ENCODE results near the gene KIRREL1. TPM values are rescaled to one million over a fixed set of nuclear protein-coding genes. Genes with fewer than 3 reads are reported as not detected.

The KIRREL1 gene
- total RNA-seq, 2 experiments from 2014 or later = not detected

DNA sequence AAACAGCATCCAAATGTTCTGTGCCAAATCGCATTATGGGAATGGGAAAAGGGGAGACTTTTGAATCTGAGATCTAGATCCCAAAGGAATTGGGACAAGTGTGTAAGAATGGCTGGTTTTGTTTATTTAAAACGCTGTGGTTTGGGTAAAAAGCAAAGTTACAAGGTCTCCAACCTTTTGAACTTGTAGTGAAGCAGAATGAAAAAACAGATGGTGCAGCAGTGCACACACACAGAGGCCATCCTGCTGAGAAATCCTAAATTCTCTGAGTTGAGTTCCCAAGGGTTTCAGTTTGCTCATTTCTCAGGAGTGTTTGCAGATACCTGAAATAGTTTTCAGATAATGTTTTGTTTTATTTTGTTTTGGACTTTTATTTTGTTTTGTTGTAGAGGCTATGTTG, 107.1 kb downstream of the KIRREL1 start:
- POLR2A ChIA-PET = no interaction called here
- DNase-seq (no peak), ATAC-seq (ENCODE audit: poor library complexity) (no peak)
- no peaks in the 10 kb centered on the region for H3K4me1 ChIP-seq (ENCODE audit: insufficient read depth, low read length)
- no peaks in the 10 kb centered on the region for H3K9me3 ChIP-seq (ENCODE audit: control insufficient read depth in 1 of 2, insufficient read depth in 1 of 2, low read length in 2 of 2)
- H3K27me3 Mint-ChIP-seq = peaks cover 6% of the 10 kb centered on the region
- no peaks in the 10 kb centered on the region for H3K36me3 ChIP-seq (ENCODE audit: insufficient read depth, low read length)
- no peak overlapping the region for H3K27ac ChIP-seq (ENCODE audit: low read depth in 1 of 2, low read length in 2 of 2)
- intact Hi-C loops (cut with DNase I, micrococcal nuclease) = no loop called here
- CTCF ChIA-PET = no interaction called here
- no peaks in the 10 kb centered on the region for H3K27me3 ChIP-seq (ENCODE audit: control insufficient read depth in 1 of 2, insufficient read depth in 2 of 2, low read length in 2 of 2)
- no peaks in the 10 kb centered on the region for H3K36me3 Mint-ChIP-seq (ENCODE audit: low read depth)
- H3K4me3 Mint-ChIP-seq = no peak overlapping the region
- TF ChIP-seq, protein P1, sequence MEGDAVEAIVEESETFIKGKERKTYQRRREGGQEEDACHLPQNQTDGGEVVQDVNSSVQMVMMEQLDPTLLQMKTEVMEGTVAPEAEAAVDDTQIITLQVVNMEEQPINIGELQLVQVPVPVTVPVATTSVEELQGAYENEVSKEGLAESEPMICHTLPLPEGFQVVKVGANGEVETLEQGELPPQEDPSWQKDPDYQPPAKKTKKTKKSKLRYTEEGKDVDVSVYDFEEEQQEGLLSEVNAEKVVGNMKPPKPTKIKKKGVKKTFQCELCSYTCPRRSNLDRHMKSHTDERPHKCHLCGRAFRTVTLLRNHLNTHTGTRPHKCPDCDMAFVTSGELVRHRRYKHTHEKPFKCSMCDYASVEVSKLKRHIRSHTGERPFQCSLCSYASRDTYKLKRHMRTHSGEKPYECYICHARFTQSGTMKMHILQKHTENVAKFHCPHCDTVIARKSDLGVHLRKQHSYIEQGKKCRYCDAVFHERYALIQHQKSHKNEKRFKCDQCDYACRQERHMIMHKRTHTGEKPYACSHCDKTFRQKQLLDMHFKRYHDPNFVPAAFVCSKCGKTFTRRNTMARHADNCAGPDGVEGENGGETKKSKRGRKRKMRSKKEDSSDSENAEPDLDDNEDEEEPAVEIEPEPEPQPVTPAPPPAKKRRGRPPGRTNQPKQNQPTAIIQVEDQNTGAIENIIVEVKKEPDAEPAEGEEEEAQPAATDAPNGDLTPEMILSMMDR (IDR thresholded peaks at IDR 0.05) = no peak
- H3K9me3 Mint-ChIP-seq = no peaks in the 10 kb centered on the region
- H3K27ac Mint-ChIP-seq = no peak overlapping the region
- H3K4me1 Mint-ChIP-seq (ENCODE audit: low read depth) = no peaks in the 10 kb centered on the region
- no peak overlapping the region for H3K4me3 ChIP-seq (ENCODE audit: low read length)

DNA sequence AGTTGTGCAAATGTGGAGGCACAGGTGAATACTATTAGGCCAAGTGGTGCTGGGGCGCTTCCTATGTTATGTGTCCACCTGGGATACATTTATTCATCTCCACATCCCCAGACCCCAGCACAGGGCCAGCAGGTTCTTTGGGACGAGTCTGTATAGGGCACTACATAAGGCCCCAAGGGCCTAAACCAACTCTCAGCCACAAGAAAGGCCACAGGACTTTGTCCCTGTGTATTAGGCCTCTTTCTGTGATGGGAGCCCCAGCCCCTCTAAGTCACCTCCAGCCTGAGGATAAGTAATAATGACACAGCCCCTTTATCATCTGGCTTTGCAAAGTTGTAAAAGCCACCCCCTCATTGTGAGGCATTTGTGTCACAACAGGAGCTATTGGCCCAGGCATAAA, 108.0 kb downstream of the KIRREL1 start:
- ATAC-seq (ENCODE audit: poor library complexity) (no peak), DNase-seq (no peak)
- H3K4me3 ChIP-seq (ENCODE audit: low read length) = no peak overlapping the region
- no peaks in the 10 kb centered on the region for H3K4me1 Mint-ChIP-seq (ENCODE audit: low read depth)
- H3K36me3 ChIP-seq (ENCODE audit: insufficient read depth, low read length) = no peaks in the 10 kb centered on the region
- no peaks in the 10 kb centered on the region for H3K9me3 ChIP-seq (ENCODE audit: control insufficient read depth in 1 of 2, insufficient read depth in 1 of 2, low read length in 2 of 2)
- ChIA-PET POLR2A (no interaction called here), CTCF (no interaction called here)
- no peak overlapping the region for H3K27ac Mint-ChIP-seq
- no peak overlapping the region for H3K27ac ChIP-seq (ENCODE audit: low read depth in 1 of 2, low read length in 2 of 2)
- H3K27me3 Mint-ChIP-seq = peaks cover 7% of the 10 kb centered on the region
- H3K9me3 Mint-ChIP-seq = no peaks in the 10 kb centered on the region
- TF ChIP-seq, protein P1 (IDR thresholded peaks at IDR 0.05) = no peak
- H3K4me3 Mint-ChIP-seq = no peak overlapping the region
- intact Hi-C loops (cut with DNase I, micrococcal nuclease) = no loop called here
- no peaks in the 10 kb centered on the region for H3K27me3 ChIP-seq (ENCODE audit: control insufficient read depth in 1 of 2, insufficient read depth in 2 of 2, low read length in 2 of 2)
- H3K36me3 Mint-ChIP-seq (ENCODE audit: low read depth) = no peaks in the 10 kb centered on the region
- H3K4me1 ChIP-seq (ENCODE audit: insufficient read depth, low read length) = no peaks in the 10 kb centered on the region

DNA sequence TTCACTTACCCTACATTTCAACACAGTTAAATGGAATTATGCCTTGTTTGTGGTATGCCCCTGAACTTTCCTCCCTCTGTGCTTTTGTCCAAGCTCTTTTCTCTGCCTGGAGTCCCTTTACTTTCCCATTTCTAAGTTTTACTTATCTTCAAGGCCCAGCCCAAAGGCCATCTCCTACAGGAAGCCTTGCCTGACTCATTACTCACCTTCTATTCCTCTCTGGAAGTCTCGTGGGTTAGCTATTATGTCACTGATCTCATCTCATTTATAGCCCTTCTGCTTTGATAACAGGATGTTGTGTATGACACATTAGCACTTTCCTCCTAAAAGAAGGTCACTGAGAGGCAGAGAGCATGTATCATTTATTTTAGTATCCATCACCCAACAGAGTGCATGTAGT, 108.5 kb downstream of the KIRREL1 start:
- POLR2A ChIA-PET = no interaction called here

More for the DNA sequence above, 108.5 kb downstream of the KIRREL1 start:
- no peak overlapping the region for H3K4me3 ChIP-seq (ENCODE audit: low read length)
- DNase-seq = no peak
- no peaks in the 10 kb centered on the region for H3K9me3 ChIP-seq (ENCODE audit: control insufficient read depth in 1 of 2, insufficient read depth in 1 of 2, low read length in 2 of 2)
- Mint-ChIP-seq H3K27me3 (peaks cover 7% of the 10 kb centered on the region), H3K4me3 (no peak overlapping the region), H3K36me3 (ENCODE audit: low read depth) (no peaks in the 10 kb centered on the region), H3K27ac (no peak overlapping the region), H3K9me3 (no peaks in the 10 kb centered on the region), H3K4me1 (ENCODE audit: low read depth) (no peaks in the 10 kb centered on the region)
- no peaks in the 10 kb centered on the region for H3K36me3 ChIP-seq (ENCODE audit: insufficient read depth, low read length)
- H3K27ac ChIP-seq (ENCODE audit: low read depth in 1 of 2, low read length in 2 of 2) = no peak overlapping the region
- no peaks in the 10 kb centered on the region for H3K27me3 ChIP-seq (ENCODE audit: control insufficient read depth in 1 of 2, insufficient read depth in 2 of 2, low read length in 2 of 2)
- no peak for ATAC-seq (ENCODE audit: poor library complexity)
- TF ChIP-seq, protein P1 (IDR thresholded peaks at IDR 0.05) = no peak
- intact Hi-C loops (cut with DNase I, micrococcal nuclease) = no loop called here
- CTCF ChIA-PET = no interaction called here
- H3K4me1 ChIP-seq (ENCODE audit: insufficient read depth, low read length) = no peaks in the 10 kb centered on the region
